OCI-LY3 (cell line): Measurements from ENCODE around the gene MCEMP1.

Experiments used
- CTCF ChIP-seq: fragments of 200-600, 300-600 bp; sonication (generic); IDR thresholded peaks from 2 replicates; pipeline ENCODE4 v1.5.1; 2014; ENCODE audit warnings: antibody characterized with exemption, low read length, low read depth
- EZH2phosphoT487 ChIP-seq: fragments of 200-600 bp; shearing (Covaris generic); IDR thresholded peaks from 2 replicates; pipeline ENCODE4 v1.6.1; 2018; ENCODE audit warnings: antibody characterized with exemption, mixed run types, low read depth

- TF ChIP-seq CTCF (no peak), EZH2phosphoT487 (no peak)
These were observed 39.9 kb downstream of the MCEMP1 start for GRCh38 chr19:7716762-7717161.
